Skin of body (tissue), 2 donors: ENCODE results near the gene CD180. TPM values are rescaled to one million over a fixed set of nuclear protein-coding genes. Genes with fewer than 3 reads are reported as not detected.

ENCODE experiments used
- DNase-seq: peaks from one replicate; lab custom pipeline; 2025; lab: John Stamatoyannopoulos, UW
- total RNA-seq: library from RNA; depleted of rRNA; stranded (reverse); fragments of >200 nt; gene quantifications from one replicate; pipeline ENCODE4 v1.2.3, GENCODE V29; 2014

Gene CD180
- total RNA-seq, 1 donor from 2014 or later = 1.2 TPM

GRCh38 chr5:67133217-67133616, 63.4 kb downstream of the CD180 start:
- no peak for DNase-seq

- no peak for DNase-seq
Measured at GRCh38 chr5:67129768-67130167, 66.8 kb downstream of the CD180 start.
